H1 (cell line): ENCODE results near the gene MYO18A.

ENCODE experiments used
- BRCA1 ChIP-seq: IDR thresholded peaks from 2 replicates; pipeline ENCODE4 v1.6.1; 2012; ENCODE audit warnings: low read depth, low read length, improper control_type of control experiment
- CBX5 ChIP-seq: fragments of 300-800, 300-1000 bp; sonication (generic); IDR thresholded peaks from 2 replicates; pipeline ENCODE4 v1.7.1; 2016; ENCODE audit warnings: antibody characterized with exemption, low read length, low read depth
- EZH2 ChIP-seq: fragments of 200-600 bp; sonication (generic); IDR thresholded peaks from 2 replicates; pipeline ENCODE4 v1.7.1; 2012; ENCODE audit warnings: low read depth, mild to moderate bottlenecking, moderate library complexity, low read length, inconsistent platforms; ENCODE audit not compliant: severe bottlenecking
- GABPA ChIP-seq: IDR thresholded peaks from 2 replicates; pipeline ENCODE4 v1.6.1; 2011; ENCODE audit warnings: mild to moderate bottlenecking, low read length, moderate library complexity, borderline replicate concordance; ENCODE audit not compliant: insufficient read depth
- RAD21 ChIP-seq, 2 experiments: IDR thresholded peaks in 1 of 2; conservative IDR thresholded peaks in 1 of 2; 2 replicates each; pipeline ENCODE4 v1.6.1; 2011; ENCODE audit warnings: low read depth in 2 of 2, low read length in 2 of 2, improper control_type of control experiment in 1 of 2, inconsistent platforms in 1 of 2, mild to moderate bottlenecking in 1 of 2, moderate library complexity in 1 of 2
- RXRA ChIP-seq: IDR thresholded peaks from 2 replicates; pipeline ENCODE4 v1.6.1; 2011; ENCODE audit warnings: low read depth, mild to moderate bottlenecking, low read length, moderate library complexity; ENCODE audit not compliant: insufficient read depth
- SIN3A ChIP-seq, 2 experiments: IDR thresholded peaks in 1 of 2; conservative IDR thresholded peaks in 1 of 2; 2 replicates each; pipeline ENCODE4 v1.6.1; 2011 to 2012; ENCODE audit warnings: low read length in 2 of 2, improper control_type of control experiment in 1 of 2, low read depth in 1 of 2, mild to moderate bottlenecking in 1 of 2
- SUZ12 ChIP-seq: fragments of 200-600 bp; sonication (generic); IDR thresholded peaks from 2 replicates; pipeline ENCODE4 v1.6.1; 2012; ENCODE audit warnings: mild to moderate bottlenecking, inconsistent platforms, low read length, moderate library complexity, mixed read lengths
- YY1 ChIP-seq: IDR thresholded peaks from 2 replicates; pipeline ENCODE4 v1.6.1; 2011; ENCODE audit warnings: low read depth, mild to moderate bottlenecking, low read length
- TF ChIP-seq, protein P1 (sequence below), 3 experiments: IDR thresholded peaks; 1 replicate in 2 of 3; 2 replicates in 1 of 3; pipeline versions ENCODE4 v1.5.1 to v1.6.1; 2011; ENCODE audit warnings: low read length in 3 of 3, mild to moderate bottlenecking in 3 of 3, inconsistent platforms in 2 of 3, low read depth in 1 of 3, moderate library complexity in 1 of 3; ENCODE audit not compliant: insufficient read depth in 1 of 3; ENCODE audit errors: control extremely low read depth in 1 of 3

GRCh38 chr17:29205047-29205446, 24.8 kb upstream of the MYO18A start:
- TF ChIP-seq, protein P1, sequence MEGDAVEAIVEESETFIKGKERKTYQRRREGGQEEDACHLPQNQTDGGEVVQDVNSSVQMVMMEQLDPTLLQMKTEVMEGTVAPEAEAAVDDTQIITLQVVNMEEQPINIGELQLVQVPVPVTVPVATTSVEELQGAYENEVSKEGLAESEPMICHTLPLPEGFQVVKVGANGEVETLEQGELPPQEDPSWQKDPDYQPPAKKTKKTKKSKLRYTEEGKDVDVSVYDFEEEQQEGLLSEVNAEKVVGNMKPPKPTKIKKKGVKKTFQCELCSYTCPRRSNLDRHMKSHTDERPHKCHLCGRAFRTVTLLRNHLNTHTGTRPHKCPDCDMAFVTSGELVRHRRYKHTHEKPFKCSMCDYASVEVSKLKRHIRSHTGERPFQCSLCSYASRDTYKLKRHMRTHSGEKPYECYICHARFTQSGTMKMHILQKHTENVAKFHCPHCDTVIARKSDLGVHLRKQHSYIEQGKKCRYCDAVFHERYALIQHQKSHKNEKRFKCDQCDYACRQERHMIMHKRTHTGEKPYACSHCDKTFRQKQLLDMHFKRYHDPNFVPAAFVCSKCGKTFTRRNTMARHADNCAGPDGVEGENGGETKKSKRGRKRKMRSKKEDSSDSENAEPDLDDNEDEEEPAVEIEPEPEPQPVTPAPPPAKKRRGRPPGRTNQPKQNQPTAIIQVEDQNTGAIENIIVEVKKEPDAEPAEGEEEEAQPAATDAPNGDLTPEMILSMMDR (IDR thresholded peaks at IDR 0.05; ENCODE audit: control extremely low read depth in 1 of 3, insufficient read depth in 1 of 3, low read depth in 1 of 3, low read length in 3 of 3): no peak
- no peak for TF ChIP-seq GABPA
- no peak for TF ChIP-seq YY1
- no peak for TF ChIP-seq RXRA
- no peak for TF ChIP-seq EZH2
- TF ChIP-seq SIN3A (conservative IDR thresholded peaks at IDR 0.05 in 1 of 2, IDR thresholded peaks at IDR 0.05 in 1 of 2; ENCODE audit: low read depth in 1 of 2, low read length in 2 of 2): no peak
- TF ChIP-seq CBX5: no peak
- TF ChIP-seq RAD21 (IDR thresholded peaks at IDR 0.05 in 1 of 2, conservative IDR thresholded peaks at IDR 0.05 in 1 of 2; ENCODE audit: low read depth in 2 of 2, low read length in 2 of 2): no peak
- TF ChIP-seq BRCA1: no peak
- no peak for TF ChIP-seq SUZ12
